OCI-LY1 (cell line): ENCODE measurements around the gene SLC39A6.

Experiments used
- EZH2 ChIP-seq: fragments of 200-600 bp; sonication (generic), shearing (Covaris generic); IDR thresholded peaks from 2 replicates; pipeline ENCODE4 v1.8.0; 2017; ENCODE audit warnings: borderline replicate concordance, mixed run types, mild to moderate bottlenecking, antibody characterized with exemption, low read length, moderate library complexity, mixed read lengths
- TF ChIP-seq, protein P1 (sequence below): fragments of 200-600 bp; sonication (generic), shearing (Covaris generic); IDR thresholded peaks from 2 replicates; pipeline ENCODE4 v1.5.1; 2017; ENCODE audit warnings: mild to moderate bottlenecking, antibody characterized with exemption, low read length, moderate library complexity, mixed read lengths

GRCh38 chr18:36066686-36067054, 62.5 kb downstream of the SLC39A6 start:
- TF ChIP-seq EZH2, result no peak
- TF ChIP-seq, protein P1, sequence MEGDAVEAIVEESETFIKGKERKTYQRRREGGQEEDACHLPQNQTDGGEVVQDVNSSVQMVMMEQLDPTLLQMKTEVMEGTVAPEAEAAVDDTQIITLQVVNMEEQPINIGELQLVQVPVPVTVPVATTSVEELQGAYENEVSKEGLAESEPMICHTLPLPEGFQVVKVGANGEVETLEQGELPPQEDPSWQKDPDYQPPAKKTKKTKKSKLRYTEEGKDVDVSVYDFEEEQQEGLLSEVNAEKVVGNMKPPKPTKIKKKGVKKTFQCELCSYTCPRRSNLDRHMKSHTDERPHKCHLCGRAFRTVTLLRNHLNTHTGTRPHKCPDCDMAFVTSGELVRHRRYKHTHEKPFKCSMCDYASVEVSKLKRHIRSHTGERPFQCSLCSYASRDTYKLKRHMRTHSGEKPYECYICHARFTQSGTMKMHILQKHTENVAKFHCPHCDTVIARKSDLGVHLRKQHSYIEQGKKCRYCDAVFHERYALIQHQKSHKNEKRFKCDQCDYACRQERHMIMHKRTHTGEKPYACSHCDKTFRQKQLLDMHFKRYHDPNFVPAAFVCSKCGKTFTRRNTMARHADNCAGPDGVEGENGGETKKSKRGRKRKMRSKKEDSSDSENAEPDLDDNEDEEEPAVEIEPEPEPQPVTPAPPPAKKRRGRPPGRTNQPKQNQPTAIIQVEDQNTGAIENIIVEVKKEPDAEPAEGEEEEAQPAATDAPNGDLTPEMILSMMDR, result no peak
